GM18868 (cell line): Measurements from ENCODE around the gene CHAF1A.

Experiments used
- ATAC-seq: cut with Tn5 transposase; IDR thresholded peaks from one replicate; pipeline ENCODE4 v1.9.1; 2021; ENCODE audit warnings: mild to moderate bottlenecking, moderate library complexity; ENCODE audit not compliant: unreplicated experiment

CHAF1A gene

DNA sequence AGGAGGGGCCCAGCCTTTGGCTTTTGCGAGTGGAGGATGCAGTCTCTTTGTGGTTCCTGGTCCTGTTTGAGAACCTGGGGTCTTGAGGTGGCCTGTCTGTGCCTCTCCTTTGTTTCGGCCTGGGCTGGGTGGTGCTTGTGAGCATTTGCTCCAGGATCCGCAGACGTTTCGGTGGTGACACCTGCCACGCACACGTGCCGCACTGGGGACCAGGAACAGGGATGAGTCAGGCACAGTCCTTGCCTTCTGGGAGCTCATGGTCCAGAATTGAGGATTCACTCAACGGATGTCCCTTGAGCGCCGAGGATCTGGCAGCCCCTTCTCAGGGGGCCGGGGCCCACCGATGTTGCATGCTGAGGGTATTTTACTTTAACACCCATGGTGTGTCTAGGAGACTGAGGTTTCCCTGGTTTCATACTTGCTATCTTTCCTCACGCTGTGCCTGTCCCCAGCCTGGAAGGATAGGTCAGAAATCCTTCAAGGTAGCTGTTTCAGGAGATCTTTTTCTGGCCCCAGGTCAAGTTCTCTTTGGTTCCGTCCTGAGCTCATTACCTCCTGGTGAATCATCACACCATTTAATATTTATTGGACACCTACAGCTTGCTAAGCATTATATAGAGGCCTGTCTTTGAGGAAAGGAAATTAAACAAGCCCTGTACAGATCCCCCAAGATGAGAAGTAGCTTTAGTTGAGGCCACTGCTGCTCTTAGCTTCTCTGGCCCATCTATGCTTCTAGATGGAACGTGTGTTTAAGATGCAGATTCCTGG is 74.8 kb downstream of the CHAF1A start:
- ATAC-seq: no peak

DNA sequence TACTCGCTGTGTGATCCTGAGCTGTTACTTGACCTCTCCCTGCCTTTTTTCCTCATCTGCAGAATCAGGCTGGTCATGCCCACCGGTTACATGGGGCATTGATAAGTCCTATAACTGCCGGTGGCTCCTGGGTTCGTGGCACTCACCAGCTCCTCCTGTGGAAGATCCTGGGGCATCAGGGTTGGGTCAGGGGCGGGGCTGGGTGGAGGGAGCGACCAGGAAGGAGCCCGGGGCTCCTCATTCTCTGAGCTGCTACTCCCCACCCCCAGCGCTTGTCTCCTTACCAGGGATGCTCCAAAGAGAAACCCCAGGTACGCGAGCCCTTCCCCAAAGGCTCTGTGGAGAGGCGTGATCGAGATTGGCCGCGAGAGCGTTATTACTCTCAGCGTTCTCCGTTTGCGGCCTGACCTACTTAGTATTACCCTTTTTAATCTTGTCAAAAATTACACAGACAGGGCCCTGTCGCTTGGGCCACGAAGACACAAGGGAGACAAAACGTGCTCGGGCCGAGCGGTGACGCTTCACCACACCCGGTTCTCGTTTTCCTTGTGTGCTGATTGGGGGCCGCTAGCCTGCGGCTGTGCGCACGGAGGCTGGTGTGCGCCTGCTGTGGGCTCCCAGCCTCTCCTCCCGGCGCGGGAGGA is 80.4 kb downstream of the CHAF1A start:
- no peak for ATAC-seq

DNA sequence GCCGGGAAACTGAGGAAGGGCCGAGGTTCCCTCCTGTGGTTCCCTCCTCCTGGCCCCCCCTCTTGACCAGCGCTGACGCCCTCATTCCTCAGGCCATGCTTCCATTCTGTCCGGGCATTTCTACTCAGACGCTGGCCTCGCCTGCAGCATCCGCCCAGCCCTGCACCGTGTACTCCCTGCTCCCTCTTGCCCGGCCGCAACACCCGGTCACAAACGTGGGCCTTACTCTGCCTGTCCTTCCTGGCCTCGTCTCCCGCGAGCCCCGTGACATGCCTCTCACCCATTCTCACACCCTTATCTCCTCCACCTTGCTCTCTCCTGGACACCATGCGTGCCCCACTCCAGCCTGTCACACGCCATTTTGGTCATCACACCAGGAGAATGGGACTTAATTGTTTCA is 80.9 kb downstream of the CHAF1A start:
- ATAC-seq: no peak

DNA sequence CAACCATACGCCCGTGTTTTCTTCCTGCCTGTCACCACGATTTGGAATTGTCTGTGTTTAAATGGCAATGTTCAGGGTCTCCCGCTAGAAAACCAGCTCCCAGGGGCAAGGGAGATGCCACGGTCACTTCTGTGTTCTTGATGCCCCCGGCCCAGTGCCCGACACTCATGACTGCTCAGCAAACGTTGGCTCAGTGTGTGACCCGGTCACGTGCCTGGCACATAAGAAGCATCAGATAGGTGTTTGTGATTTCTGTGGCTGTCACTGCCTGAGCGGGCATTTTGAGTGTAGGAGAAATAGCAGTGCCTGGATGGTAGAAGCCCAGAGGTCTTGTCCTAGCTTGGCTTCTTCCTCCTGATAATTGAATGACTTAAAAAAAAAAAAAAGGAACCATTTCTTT is 85.1 kb downstream of the CHAF1A start:
- ATAC-seq: no peak

DNA sequence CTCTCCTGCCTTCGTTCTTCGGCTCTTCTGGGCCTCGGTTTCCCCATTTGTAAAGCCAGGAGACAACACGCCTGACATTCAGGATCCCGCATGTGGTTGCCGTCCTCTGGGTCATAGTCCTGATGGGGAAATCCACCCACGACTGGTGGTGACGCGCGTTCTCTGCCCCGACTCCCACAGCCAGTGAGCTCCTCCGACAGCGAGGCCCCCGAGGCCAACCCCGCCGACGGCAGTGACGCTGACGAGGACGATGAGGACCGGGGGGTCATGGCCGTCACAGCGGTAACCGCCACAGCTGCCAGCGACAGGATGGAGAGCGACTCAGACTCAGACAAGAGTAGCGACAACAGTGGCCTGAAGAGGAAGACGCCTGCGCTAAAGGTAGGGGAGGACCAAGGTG is 86.1 kb downstream of the CHAF1A start:
- no peak for ATAC-seq

DNA sequence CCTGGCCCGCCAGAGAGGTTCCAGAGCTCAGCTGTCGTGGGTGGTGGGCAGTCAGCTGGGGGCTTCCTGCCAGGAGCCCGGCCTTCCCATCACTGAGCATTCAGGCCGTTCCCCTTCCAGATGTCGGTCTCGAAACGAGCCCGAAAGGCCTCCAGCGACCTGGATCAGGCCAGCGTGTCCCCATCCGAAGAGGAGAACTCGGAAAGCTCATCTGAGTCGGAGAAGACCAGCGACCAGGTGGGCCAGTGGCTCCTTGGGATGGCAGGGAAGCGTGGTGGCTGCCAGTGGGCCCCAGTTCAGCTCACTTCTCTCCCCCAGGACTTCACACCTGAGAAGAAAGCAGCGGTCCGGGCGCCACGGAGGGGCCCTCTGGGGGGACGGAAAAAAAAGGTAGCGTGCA is 89.0 kb downstream of the CHAF1A start:
- no peak for ATAC-seq

DNA sequence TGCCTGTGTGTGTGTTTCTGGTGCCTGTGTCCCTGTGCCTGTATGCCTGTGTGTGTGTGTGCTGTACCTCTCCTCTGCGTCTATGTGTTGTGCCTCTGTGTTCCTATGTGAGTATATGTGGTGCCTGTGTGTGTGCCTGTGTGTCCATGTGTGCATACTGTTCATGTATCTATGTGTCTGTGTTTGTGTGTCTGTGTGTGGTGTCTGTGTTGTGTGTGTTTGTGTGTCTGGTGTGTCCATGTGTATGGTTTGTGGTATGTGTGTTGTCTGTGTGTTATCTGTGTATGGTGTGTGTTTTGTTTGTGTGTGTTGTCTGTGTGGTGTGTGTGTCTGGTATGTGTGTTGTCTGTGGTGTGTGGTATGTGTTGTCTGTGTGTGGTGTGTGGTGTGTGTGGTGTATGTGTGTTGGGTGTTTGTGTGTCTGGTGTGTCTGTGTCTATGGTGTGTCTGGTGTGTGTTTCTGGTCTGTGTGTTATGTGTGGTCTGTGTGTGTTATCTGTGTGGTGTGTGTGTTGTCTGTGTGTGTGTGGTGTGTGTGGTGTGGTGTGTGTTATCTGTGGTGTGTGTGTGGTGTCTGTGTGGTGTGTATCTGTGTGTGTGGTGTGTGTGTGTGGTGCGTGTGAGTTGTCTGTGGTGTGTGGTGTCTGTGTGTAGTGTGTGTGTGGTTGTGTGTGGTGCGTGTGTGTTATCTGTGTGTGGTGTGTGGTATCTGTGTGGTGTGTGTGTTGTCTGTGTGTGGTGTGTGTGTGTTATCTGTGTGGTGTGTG is 90.1 kb downstream of the CHAF1A start:
- ATAC-seq: no peak
